Measurements from ENCODE around the gene SLC38A9. TPM values are rescaled to one million over a fixed set of nuclear protein-coding genes. Genes with fewer than 3 reads are reported as not detected.

SLC38A9 gene
- total and polyA plus RNA-seq, 4 donors: 11.4 to 31.0 (median 18.6) TPM

- TF ChIP-seq, protein P1, sequence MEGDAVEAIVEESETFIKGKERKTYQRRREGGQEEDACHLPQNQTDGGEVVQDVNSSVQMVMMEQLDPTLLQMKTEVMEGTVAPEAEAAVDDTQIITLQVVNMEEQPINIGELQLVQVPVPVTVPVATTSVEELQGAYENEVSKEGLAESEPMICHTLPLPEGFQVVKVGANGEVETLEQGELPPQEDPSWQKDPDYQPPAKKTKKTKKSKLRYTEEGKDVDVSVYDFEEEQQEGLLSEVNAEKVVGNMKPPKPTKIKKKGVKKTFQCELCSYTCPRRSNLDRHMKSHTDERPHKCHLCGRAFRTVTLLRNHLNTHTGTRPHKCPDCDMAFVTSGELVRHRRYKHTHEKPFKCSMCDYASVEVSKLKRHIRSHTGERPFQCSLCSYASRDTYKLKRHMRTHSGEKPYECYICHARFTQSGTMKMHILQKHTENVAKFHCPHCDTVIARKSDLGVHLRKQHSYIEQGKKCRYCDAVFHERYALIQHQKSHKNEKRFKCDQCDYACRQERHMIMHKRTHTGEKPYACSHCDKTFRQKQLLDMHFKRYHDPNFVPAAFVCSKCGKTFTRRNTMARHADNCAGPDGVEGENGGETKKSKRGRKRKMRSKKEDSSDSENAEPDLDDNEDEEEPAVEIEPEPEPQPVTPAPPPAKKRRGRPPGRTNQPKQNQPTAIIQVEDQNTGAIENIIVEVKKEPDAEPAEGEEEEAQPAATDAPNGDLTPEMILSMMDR (IDR thresholded peaks at IDR 0.05; ENCODE audit: low read depth, low read length, missing input control): no peak
- TF ChIP-seq JUND (IDR thresholded peaks at IDR 0.05): no peak
- no peak for TF ChIP-seq TAF1 (conservative IDR thresholded peaks at IDR 0.05)
- no peak for TF ChIP-seq RAD21 (IDR thresholded peaks at IDR 0.05)
- no peak for TF ChIP-seq FOXA1 (IDR thresholded peaks at IDR 0.05)
- TF ChIP-seq, protein P2, sequence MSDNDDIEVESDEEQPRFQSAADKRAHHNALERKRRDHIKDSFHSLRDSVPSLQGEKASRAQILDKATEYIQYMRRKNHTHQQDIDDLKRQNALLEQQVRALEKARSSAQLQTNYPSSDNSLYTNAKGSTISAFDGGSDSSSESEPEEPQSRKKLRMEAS (IDR thresholded peaks at IDR 0.05): no peak
- no peak for TF ChIP-seq HNF4A (conservative IDR thresholded peaks at IDR 0.05)
- TF ChIP-seq RXRA (IDR thresholded peaks at IDR 0.05): no peak
- no peak for TF ChIP-seq EGR1 (IDR thresholded peaks at IDR 0.05; ENCODE audit: low read depth in 2 of 2)
Observed at GRCh38 chr5:55714339-55714738, 2.2 kb upstream of the SLC38A9 start (continued).

DNA sequence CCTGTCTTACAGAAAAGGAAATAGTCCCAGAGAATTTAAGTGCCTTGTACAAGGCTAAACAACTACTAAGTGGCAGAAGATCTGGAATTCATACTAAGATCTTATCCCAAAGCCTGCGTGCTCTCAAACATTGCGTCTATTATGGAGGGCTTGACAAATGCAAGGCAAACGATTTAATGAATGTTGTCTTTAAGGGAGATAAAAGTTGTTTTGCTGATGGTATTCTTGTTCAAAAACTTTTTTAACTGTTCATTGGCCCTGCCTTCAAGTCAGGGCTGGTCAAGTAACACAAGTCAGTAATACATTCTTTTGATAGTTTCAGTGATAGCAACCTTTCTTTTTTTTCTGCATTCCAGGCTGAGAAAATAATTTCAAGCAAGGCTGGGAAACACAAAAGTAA, 1.7 kb upstream of the SLC38A9 start:
- Histone ChIP-seq H3K9me3 (ENCODE audit: control insufficient read depth in 4 of 4, low read length in 3 of 4) (no peaks in the 10 kb centered on the region), H3K36me3 (ENCODE audit: control insufficient read depth in 4 of 4, insufficient read depth in 3 of 4, low read depth in 1 of 4, low read length in 3 of 4) (no peaks in the 10 kb centered on the region), H3K27me3 (ENCODE audit: control insufficient read depth in 4 of 4, insufficient read depth in 4 of 4, low read length in 3 of 4) (no peaks in the 10 kb centered on the region), H3K27ac (ENCODE audit: low read depth in 1 of 2, low read length in 2 of 2) (no peak overlapping the region), H3K4me1 (ENCODE audit: control insufficient read depth in 4 of 4, insufficient read depth in 4 of 4, low read length in 3 of 4) (peaks cover 0 to 13% (median 11%) of the 10 kb centered on the region in 4 donors), H3K4me3 (ENCODE audit: low read depth in 1 of 3, low read length in 3 of 3) (no peak overlapping the region), H3K9ac (ENCODE audit: low read depth in 1 of 2, low read length in 2 of 2) (no peak overlapping the region)
- WGBS: 85% methylated on average over 3 of the region's 3 CpGs
- DNase-seq (ENCODE audit: low spot score): no peak
- no peak for TF ChIP-seq FOXA2 (IDR thresholded peaks at IDR 0.05)
- TF ChIP-seq TAF1 (conservative IDR thresholded peaks at IDR 0.05): no peak
- TF ChIP-seq RAD21 (IDR thresholded peaks at IDR 0.05): no peak
- TF ChIP-seq GABPA (IDR thresholded peaks at IDR 0.05 in 1 of 2, conservative IDR thresholded peaks at IDR 0.05 in 1 of 2): no peak
- no peak for TF ChIP-seq JUND (IDR thresholded peaks at IDR 0.05)
- TF ChIP-seq, protein P1 (IDR thresholded peaks at IDR 0.05; ENCODE audit: low read depth, low read length, missing input control): no peak
- TF ChIP-seq, protein P3, sequence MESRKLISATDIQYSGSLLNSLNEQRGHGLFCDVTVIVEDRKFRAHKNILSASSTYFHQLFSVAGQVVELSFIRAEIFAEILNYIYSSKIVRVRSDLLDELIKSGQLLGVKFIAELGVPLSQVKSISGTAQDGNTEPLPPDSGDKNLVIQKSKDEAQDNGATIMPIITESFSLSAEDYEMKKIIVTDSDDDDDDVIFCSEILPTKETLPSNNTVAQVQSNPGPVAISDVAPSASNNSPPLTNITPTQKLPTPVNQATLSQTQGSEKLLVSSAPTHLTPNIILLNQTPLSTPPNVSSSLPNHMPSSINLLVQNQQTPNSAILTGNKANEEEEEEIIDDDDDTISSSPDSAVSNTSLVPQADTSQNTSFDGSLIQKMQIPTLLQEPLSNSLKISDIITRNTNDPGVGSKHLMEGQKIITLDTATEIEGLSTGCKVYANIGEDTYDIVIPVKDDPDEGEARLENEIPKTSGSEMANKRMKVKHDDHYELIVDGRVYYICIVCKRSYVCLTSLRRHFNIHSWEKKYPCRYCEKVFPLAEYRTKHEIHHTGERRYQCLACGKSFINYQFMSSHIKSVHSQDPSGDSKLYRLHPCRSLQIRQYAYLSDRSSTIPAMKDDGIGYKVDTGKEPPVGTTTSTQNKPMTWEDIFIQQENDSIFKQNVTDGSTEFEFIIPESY (IDR thresholded peaks at IDR 0.05): no peak
- TF ChIP-seq NR2F2 (IDR thresholded peaks at IDR 0.05): no peak
- TF ChIP-seq, protein P2 (IDR thresholded peaks at IDR 0.05): no peak

GRCh38 chr5:55711507-55712022, 559 bp downstream of the SLC38A9 start:
- Histone ChIP-seq H3K9ac (ENCODE audit: low read depth in 1 of 2, low read length in 2 of 2) (peak overlapping the region; percentile 52 to 56), H3K4me1 (ENCODE audit: control insufficient read depth in 4 of 4, insufficient read depth in 4 of 4, low read length in 3 of 4) (peaks cover 0 to 13% (median 11%) of the 10 kb centered on the region in 4 donors), H3K9me3 (ENCODE audit: control insufficient read depth in 4 of 4, low read length in 3 of 4) (no peaks in the 10 kb centered on the region), H3K36me3 (ENCODE audit: control insufficient read depth in 4 of 4, insufficient read depth in 3 of 4, low read depth in 1 of 4, low read length in 3 of 4) (no peaks in the 10 kb centered on the region), H3K4me3 (ENCODE audit: low read depth in 1 of 3, low read length in 3 of 3) (peak overlapping the region; percentile 82 to 92 (median 92)), H3K27me3 (ENCODE audit: control insufficient read depth in 4 of 4, insufficient read depth in 4 of 4, low read length in 3 of 4) (no peaks in the 10 kb centered on the region), H3K27ac (ENCODE audit: low read depth in 1 of 2, low read length in 2 of 2) (peak overlapping the region in 1 of 2 donors; percentile 8)
- peak; percentile 36 for DNase-seq (ENCODE audit: low spot score)
- TF ChIP-seq JUND (IDR thresholded peaks at IDR 0.05) (no peak), RAD21 (IDR thresholded peaks at IDR 0.05) (no peak)
- TF ChIP-seq, protein P2 (IDR thresholded peaks at IDR 0.05): no peak
- WGBS: 11% methylated on average over 18 of the region's 18 CpGs

Measured in liver (tissue), 9 donors.